HG02870 (cell line): ENCODE measurements around the gene RPRD1A.
A peak's percentile ranks its signal among the peaks of the same experiment; 100 is the strongest.
"Not testable (repeated sequence)": the region's sequence is repeated elsewhere in the genome, so short reads cannot be mapped to it uniquely, and the experiment has no call there.

Experiments
- ATAC-seq: cut with Tn5 transposase; IDR thresholded peaks from one replicate; pipeline ENCODE4 v1.9.1; 2021; ENCODE audit warnings: mild to moderate bottlenecking, moderate library complexity; ENCODE audit not compliant: unreplicated experiment

RPRD1A gene

DNA sequence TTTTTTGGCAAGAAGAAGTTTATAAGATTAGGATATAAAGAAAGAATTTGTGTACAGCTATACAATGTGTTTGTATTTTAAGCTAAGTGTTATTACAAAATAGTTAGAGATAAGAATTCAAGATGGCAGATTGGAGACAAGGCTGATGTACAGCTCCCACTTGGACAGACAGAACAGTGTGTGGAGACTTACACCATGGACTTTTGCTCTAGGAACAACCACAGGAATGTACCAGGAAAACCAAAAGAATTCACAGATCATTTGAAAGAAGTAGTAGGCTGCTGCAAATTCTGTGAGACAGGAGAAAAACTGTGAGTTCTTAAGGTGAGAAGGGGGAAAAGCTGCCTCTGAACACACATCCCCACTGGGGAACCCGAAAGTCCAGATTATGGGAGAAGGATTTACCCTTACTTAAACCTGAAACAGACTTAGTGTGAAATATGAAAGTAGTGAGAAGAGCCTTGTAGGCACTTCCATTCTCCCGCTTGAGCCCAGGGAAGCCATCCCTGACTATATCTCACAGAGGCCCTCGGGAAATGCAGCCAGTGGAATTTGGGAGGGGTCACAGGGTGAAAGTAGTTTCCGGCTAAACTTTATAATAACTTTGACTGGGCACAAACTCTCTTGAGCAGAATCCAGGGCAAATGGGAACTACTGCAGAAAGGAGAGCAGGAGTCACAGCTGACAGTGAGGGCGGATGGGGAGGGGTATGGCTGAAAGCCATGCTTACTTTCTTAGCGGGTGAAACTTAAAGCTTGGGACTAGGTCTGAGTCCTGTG, 11.6 kb upstream of the RPRD1A start:
- no peak for ATAC-seq

DNA sequence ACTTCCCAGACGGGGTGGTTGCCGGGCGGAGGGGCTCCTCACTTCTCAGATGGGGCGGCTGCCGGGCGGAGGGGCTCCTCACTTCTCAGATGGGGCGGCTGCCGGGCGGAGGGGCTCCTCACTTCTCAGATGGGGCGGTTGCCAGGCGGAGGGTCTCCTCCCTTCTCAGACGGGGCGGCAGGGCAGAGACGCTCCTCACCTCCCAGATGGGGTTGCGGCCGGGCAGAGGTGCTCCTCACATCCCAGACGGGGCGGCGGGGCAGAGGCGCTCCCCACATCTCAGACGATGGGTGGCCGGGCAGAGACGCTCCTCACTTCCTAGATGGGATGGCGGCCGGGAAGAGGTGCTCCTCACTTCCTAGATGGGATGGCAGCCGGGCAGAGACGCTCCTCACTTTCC, 10.4 kb upstream of the RPRD1A start:
- ATAC-seq: not testable (repeated sequence)

DNA sequence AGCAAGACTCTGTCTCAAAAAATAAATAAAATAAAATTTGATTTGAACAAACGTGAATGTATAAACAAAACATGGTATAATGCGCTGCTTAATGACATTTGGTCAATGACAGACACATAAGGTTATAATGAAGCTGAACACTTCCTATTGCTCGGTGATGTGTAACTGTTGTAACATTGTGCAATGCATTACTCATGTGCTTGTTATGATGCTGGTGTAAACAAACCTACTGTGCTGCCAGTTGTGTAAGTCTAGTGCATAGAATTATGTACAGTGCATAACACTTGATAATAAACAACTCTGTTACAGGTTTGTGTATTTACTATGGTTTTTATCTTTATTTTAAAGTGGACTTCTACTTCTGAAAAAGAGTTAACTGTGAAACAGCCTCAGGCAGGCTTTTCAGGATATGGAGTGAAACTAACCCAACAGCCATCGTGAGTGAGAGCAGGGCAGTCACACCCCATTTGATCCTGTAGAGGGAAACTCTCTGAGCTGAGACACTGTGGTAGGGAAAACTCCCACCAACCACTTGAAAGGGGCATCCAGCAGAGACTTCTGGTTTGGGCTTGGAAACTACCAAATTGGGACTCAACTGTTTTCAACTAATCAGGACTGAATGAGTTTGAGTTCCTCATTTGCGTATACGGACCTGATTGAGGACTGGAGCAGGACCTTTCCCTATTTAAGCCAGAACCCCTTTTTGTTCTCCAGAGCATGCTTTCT, 8.7 kb upstream of the RPRD1A start:
- ATAC-seq: peak; percentile 50

DNA sequence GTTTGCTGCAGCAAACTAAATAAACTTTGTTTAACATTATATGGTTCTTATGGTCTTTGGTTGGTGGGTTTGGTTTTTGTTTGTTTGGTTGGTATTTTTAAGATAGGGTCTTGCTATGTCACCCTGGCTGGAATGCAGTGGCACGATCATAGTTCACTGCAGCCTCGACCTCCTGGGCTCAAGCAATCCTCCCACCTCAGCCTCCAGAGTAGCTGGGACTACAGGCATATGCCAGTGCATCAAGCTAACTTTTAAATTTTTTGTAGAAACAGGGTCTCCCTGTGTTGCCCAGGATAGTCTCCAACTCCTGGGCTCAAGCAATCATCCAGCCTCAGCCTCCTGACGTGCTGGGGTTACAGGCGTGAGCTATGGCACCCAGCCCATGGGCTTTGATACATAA, 7.1 kb upstream of the RPRD1A start:
- ATAC-seq: no peak

DNA sequence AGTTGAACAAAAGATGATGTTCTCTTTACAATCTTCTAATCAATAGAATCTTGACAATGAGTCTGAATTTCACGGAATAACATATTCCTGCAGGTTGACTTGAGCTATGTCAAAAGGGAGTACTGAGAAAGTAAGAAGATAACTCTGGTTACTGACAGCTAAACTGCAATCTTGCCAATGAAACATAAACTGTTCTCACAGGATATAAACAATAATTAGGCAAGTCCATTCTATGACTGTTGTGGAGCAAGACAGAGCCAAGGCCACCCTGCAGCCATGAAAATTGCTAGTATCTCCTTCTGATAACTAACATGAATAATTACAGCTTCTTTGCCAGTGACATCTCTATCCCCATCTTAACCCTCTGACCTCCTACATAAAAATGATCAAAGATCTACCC, 6.3 kb upstream of the RPRD1A start:
- no peak for ATAC-seq

DNA sequence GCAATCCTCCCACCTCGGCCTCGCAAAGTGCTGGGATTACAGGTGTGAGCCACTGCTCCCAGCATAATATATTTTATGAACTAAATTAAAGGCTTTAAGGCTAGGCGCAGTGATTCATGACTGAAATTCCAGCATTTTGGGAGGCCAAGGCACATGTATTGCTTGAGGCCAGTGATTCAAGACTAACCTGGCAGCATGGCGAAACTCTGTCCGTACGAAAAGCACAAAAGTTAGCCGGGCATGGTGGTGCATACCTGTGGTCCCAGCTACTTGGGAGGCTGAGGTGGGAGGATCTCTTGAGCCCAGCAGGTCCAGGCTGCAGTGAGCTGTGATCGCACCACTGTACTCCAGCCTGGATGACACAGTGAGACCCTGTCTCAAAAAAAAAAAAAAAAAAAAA, 5.0 kb upstream of the RPRD1A start:
- ATAC-seq: not testable (repeated sequence)

DNA sequence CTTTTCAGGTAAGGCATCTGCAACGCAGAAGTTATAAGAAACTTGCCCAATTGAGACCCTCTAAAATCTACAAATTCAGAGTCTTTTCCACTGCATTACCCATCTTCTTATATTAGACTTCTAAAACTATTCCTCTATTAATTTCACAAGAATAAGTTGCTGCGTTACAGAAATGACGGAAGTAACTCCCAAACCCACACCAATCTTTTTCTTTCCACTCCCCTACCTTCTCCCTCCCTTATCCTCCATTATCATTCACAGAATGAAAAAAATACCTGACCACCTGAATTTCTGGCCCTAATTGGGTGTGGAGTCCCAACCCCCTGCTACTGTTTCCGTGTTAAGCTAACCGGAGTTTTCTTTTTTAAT, 689 bp downstream of the RPRD1A start:
- peak; percentile 1 for ATAC-seq

DNA sequence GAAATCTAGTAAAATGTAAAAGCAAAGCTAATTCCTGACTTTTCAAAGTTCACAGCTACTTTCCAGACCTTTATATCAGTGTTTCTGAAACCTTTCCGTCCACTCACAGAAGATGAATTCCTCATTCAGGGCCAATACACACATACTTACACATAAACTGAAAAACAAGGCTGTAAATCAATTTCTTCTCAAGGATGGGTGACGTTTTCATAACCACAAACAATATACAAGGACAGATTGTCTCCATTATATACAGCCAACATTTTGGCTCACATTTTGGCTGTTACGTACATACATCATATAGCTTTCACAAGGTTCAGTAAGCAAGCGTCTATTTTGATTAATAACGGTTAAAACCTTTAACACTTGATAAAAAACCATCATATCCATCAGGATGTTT, 1.4 kb downstream of the RPRD1A start:
- ATAC-seq: no peak

DNA sequence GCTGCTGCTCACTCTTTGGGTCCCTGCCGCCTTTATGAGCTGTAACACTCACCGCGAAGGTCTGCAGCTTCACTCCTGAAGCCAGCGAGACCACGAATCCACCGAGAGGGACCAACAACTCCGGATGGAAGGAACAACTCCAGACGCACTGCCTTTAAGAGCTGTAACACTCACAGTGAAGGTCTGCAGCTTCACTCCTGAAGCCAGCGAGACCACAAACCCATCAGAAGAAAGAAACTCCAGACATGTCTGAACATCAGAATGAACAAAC, 2.6 kb downstream of the RPRD1A start:
- ATAC-seq: not testable (repeated sequence)

DNA sequence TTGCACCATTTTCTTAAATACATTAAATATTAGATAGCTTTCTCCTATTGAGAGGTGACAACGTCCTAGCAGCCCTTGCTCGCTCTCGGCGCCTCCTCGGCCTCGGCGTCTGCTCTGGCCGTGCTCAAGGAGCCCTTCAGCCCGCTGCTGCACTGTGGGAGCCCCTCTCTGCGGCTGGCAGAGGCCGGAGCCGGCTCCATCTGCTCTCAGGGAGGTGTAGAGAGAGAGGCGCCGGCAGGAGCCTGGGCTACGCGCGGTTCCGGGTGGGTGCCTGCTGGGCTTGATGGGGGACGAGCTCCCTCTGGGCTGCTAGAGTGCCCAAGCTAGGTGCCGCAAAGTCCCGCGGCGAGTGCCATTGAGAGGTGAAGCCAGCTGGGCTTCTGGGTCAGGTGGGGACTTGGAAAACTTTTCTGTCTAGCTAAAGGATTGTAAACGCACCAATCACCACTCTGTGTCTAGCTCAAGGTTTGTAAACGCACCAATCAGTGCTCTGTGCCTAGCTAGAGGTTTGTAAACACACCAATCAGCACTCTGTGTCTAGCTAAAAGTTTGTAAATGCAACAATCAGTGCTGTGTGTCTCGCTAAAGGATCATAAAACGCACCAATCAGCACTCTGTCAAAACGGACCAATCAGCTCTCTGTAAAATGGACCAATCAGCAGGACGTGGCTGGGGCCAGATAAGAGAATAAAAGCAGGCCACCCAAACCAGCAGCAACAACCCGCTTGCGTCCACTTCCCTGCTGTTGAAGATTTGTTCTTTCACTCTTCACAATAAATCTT, 3.1 kb downstream of the RPRD1A start:
- no peak for ATAC-seq

DNA sequence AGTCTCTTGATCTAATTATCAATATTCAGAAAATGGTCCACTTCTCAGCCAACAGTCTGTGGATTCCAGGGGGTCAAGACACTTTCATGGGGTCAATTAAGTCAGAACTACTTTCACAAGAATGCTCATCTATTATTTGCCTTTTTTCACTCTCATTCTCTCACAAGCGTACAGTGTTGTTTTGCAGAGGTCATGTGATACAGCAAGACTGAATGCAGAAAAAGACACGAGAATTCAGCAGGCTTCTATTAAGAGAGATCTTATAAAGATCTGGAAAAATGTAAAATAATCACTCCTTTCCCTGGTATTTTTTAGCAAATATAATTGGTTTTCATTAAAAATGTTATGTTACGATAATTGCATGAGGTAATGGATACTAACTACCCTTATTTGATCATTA, 8.7 kb downstream of the RPRD1A start:
- ATAC-seq: no peak

DNA sequence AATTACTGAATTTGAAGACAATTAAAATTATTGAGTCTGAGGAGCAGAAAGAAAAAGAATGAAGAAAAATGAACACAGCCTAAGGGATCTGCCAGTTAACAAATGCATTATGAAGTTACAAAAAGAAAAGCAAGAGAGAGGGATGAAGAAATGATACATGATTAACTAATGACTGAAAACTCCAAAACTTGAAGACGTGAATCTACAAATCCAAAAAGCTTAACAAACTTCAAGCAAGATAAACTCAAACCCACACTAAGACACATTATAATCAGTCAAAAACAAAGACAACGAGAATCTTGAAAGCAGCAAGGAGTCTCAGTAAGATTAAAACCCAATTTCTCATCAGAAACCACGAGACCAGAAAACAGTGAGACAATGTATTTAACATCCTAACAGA, 15.6 kb downstream of the RPRD1A start:
- ATAC-seq: no peak

DNA sequence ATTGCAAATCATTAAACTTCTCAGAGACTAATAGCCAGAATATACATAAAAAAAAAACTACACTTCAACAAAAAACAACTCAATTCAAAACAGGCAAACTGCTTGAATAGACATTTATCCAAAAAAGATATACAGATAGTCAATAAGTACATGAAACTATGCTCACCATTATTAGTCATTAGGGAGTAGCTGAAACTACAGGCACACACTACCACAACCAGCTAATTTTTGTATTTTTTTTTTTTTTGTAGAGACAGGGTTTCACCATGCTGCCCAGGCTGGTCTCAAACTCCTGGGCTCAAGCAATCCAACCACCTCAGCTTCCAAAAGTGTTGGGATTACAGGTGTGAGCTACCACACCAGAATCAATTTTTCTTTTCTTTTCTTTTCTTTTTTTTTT, 16.9 kb downstream of the RPRD1A start:
- no peak for ATAC-seq

DNA sequence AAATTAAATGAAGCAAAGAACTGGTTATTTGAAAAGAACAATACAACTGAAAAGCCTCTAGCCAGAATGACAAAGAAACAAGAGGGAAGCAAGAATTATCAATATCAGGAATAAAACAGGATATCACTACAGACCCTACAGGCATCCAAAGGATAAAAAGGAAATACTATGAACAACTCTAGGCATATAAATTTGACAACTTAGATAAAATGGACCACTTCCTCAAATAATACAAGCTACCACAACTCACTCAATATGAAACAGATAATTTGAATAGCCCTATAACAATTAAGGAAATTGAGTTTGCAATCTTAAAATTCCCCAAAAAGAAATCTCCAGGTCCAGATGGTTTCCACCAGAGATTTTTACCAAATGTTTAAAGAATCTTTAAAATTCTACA, 19.8 kb downstream of the RPRD1A start:
- ATAC-seq: no peak

DNA sequence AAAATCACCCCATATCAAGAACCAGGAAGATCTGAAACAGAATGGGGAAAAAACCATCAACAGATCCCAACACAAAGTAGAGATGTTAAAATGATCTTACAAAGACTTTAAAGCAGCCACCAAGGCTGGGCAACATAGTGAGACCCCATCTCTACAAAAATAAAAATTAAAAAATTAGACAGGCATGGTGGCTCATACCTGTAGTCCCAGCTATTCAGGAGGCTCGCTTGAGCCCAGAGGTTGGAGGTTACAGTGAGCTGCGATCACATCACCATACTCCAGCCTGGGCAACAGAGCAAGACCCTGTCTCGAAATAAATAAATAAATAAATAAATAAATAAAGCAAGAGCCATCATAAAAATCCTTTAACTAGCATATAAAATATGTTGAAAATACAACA, 20.5 kb downstream of the RPRD1A start:
- ATAC-seq: no peak

DNA sequence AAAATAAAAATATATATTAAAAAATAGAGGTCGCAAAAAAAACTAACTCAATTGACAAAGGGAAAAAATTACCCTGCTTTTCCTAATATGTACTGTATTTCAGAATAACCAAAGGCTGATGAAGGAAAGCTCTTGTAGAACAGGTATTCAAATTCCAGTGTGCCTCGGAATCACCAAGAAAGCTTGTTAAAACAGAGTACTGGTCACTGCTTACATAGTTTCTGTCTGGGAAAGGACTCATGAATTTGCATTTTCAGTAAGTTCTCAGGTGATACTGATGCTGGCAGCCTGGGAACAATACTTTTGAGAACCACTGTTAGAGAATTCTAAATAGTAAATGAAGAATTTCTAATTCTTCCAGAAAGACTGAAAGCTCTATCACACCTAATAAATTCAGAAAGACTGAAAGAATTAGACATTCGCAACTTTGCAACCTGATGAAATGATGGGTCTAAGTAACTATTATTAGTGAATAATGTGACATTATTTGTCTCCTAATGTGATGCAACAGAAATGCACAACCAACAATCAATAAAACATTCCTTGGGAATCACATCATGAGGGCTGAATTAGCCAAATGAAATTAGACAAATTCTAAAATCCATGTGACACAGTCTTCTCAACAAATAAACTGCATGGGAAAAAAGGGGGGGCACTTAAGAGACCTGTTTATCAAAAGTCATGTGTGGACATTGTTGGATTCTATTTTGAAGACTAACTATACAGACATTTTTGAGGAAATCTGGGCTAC, 21.9 kb downstream of the RPRD1A start:
- ATAC-seq: no peak

DNA sequence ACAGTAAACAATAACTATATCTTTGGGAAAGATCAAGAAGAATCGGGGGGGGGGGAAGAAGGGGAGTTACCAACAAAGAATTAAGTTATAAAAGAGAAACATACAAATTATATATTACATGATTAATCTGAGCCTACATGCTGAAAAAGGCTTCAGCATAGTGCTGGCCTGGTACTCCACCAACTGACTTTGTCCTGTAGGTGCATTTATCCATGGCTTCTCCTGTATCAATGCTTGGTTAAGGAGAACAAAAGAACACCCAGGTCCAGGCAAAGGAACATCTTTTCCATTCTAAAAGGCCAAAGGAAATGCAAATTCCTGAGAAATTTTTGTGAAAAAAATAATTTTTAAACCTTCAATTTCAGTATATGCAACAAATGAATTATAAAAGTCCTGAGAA, 24.2 kb downstream of the RPRD1A start:
- ATAC-seq: no peak

DNA sequence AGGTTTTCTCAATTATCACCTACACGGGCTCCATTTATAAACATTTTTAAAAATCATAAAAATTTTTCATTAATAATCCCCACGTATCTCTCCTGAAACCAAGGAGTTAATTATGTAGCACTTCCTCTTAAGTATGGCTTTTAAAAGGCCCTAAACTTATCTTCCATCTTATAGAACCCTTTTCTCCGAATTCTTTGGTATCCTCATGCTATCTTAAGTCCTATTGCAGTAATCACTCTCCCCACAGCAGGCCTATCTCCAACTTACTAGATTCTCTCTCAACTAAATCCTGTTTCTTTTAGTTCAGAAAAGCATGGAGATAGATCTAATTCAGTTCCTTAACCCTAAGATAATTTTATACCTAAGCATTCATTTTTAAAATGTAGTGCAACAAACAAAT, 26.2 kb downstream of the RPRD1A start:
- no peak for ATAC-seq

DNA sequence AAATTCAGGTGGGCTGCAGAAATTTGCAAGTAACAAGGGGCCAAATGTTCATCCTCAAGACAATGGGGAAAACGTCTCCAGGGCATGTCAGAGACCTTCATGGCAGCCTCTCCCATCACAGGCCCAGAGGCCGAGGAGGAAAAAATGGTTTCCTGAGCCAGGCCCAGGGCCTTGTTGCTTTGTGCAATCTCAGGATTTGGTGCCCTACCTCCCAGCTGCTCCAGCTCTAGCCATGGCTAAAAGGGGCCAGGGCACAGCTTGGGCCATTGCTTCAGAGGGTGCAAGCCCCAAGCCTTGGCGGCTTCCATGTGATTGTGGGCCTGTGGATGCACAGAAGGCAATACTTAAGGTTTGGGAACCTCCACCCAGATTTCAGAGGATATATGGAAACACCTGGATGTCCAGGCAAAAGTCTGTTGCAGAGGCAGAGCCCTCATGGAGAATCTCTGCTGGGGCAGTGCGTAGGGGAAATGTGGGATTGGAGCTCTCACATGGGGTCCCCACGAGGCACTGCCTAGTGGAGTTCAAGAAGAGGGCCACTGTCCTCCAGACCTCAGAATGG, 29.2 kb downstream of the RPRD1A start:
- ATAC-seq: no peak

DNA sequence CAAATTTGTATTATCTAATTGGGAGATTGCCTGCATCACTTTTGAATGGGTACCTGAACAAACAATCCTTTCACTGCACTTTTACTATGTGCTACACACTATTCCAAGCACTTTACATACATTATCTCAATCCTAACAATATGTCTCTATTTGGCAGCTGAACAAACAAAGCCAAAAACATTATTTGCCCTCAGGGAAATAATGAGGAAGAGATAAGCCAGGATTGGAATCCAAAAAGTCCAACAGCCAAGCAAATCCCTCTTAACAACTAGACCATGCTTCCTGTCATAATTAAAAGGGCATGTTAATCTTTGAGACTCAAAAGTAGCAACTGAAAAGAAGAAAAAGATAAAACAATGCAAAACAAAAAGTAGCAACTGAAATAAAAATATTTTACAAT, 32.1 kb downstream of the RPRD1A start:
- no peak for ATAC-seq

DNA sequence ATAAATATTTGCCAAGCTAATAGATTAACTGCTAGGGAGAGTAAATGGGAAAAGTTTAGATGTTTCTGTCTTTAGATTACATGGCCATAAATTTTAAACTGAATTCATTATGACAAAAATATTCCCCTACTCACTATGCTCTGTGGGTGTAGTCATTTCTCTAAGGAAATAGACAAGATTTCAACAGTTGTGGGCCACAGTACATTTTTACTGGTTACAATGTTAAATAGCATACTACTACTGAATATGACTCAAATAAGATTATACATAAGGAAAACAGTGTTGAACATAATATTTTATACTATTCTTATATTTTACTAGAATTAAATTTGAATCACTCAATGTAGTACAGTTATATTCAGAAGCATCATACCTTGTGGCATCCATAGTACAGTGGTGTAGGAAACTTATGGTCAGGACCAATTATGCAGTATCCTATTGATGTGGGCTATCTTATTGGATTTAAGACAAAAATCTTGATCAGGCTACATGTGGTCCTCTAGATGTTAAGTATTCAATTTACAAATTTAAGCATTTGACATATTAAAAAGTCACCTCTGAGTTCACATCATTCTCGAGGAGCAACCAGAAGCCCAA, 33.0 kb downstream of the RPRD1A start:
- ATAC-seq: no peak
